HEK293 (cell line): ENCODE data around the gene CCL28.
"Not testable (repeated sequence)": the region's sequence is repeated elsewhere in the genome, so short reads cannot be mapped to it uniquely, and the experiment has no call there.

ENCODE experiments used
- CTCF ChIA-PET: fragments of 350-600 bp; formaldehyde crosslinking; extraction: SDS; loops from one replicate; lab custom pipeline; 2021; ENCODE audit warnings: antibody characterized with exemption; lab: Yijun Ruan, JAX
- POLR2A ChIA-PET: fragments of 300-600 bp; formaldehyde crosslinking; extraction: SDS; loops from one replicate; lab custom pipeline; 2020; ENCODE audit warnings: antibody characterized with exemption, inconsistent platforms; lab: Yijun Ruan, JAX
- H3K27ac ChIP-seq: fragments of 200-500 bp; sonication (Bioruptor generic); 2 replicates; pipeline ENCODE4 v1.5.1; 2014; ENCODE audit warnings: low read depth, low read length, control low read depth, inconsistent platforms; ENCODE audit errors: extremely low read depth
- H3K36me3 ChIP-seq, 2 experiments: fragments of 200-500 bp in 1 of 2; sonication (Bioruptor generic) in 1 of 2; 1 replicate in 1 of 2; 2 replicates in 1 of 2; pipeline ENCODE4 v1.5.1; 2014 to 2017; ENCODE audit warnings: inconsistent platforms in 2 of 2, low read length in 2 of 2; ENCODE audit not compliant: control insufficient read depth in 2 of 2, insufficient read depth in 1 of 2
- H3K4me1 ChIP-seq: fragments of 200-500 bp; sonication (Bioruptor generic); 2 replicates; pipeline ENCODE4 v1.5.1; 2014; ENCODE audit warnings: mild to moderate bottlenecking, low read length, inconsistent platforms; ENCODE audit not compliant: control insufficient read depth, insufficient read depth
- H3K4me3 ChIP-seq: 2 replicates; pipeline ENCODE4 v1.5.1; 2011; ENCODE audit warnings: low read depth, mild to moderate bottlenecking, control low read depth, low read length, moderate library complexity
- H3K9me3 ChIP-seq: fragments of 200-500 bp; sonication (Bioruptor generic); 2 replicates; pipeline ENCODE4 v1.5.1; 2014; ENCODE audit warnings: low read depth, low read length, inconsistent platforms; ENCODE audit not compliant: control insufficient read depth, insufficient read depth
- BCL11B ChIP-seq: fragments of 450-650 bp; formaldehyde crosslinking; IDR thresholded peaks from 2 replicates; pipeline ENCODE4 v1.5.1; 2016; ENCODE audit warnings: low read depth, missing biosample characterization, missing genetic modification characterization
- GLI4 ChIP-seq: fragments of 450-650 bp; formaldehyde crosslinking; IDR thresholded peaks from 2 replicates; pipeline ENCODE4 v1.5.1; 2016; ENCODE audit warnings: missing biosample characterization, missing genetic modification characterization
- MYNN ChIP-seq: fragments of 450-650 bp; formaldehyde crosslinking; IDR thresholded peaks from 2 replicates; pipeline ENCODE4 v1.5.1; 2016; ENCODE audit warnings: missing biosample characterization, missing genetic modification characterization, borderline replicate concordance
- TSHZ1 ChIP-seq: fragments of 450-650 bp; formaldehyde crosslinking; IDR thresholded peaks from 2 replicates; pipeline ENCODE4 v1.5.1; 2016; ENCODE audit warnings: missing biosample characterization, missing genetic modification characterization, borderline replicate concordance
- ZFP41 ChIP-seq: fragments of 450-650 bp; formaldehyde crosslinking; IDR thresholded peaks from 2 replicates; pipeline ENCODE4 v1.5.1; 2016; ENCODE audit warnings: missing biosample characterization, missing genetic modification characterization, borderline replicate concordance
- ZNF146 ChIP-seq: fragments of 450-650 bp; formaldehyde crosslinking; IDR thresholded peaks from 2 replicates; pipeline ENCODE4 v1.5.1; 2016; ENCODE audit warnings: missing biosample characterization, missing genetic modification characterization
- ZNF157 ChIP-seq: fragments of 450-650 bp; formaldehyde crosslinking; IDR thresholded peaks from 2 replicates; pipeline ENCODE4 v1.5.1; 2016; ENCODE audit warnings: missing biosample characterization, missing genetic modification characterization
- ZNF169 ChIP-seq: fragments of 450-650 bp; formaldehyde crosslinking; IDR thresholded peaks from 2 replicates; pipeline ENCODE4 v1.5.1; 2016; ENCODE audit warnings: missing biosample characterization, missing genetic modification characterization
- ZNF239 ChIP-seq: fragments of 450-650 bp; formaldehyde crosslinking; IDR thresholded peaks from 2 replicates; pipeline ENCODE4 v1.5.1; 2016; ENCODE audit warnings: missing biosample characterization, missing genetic modification characterization
- ZNF24 ChIP-seq: fragments of 450-650 bp; formaldehyde crosslinking; IDR thresholded peaks from 2 replicates; pipeline ENCODE4 v1.5.1; 2016; ENCODE audit warnings: missing biosample characterization, missing genetic modification characterization
- ZNF274 ChIP-seq, 2 experiments: fragments of 200-500 bp in 1 of 2; fragments of 450-650 bp in 1 of 2; sonication (Bioruptor generic) in 1 of 2; formaldehyde crosslinking in 1 of 2; IDR thresholded peaks; 2 replicates each; pipeline versions ENCODE4 v1.5.1 to v1.6.1; 2014 to 2016; ENCODE audit warnings: borderline replicate concordance in 1 of 2, inconsistent platforms in 1 of 2, low read length in 1 of 2, missing biosample characterization in 1 of 2, missing genetic modification characterization in 1 of 2
- ZNF600 ChIP-seq: fragments of 450-650 bp; formaldehyde crosslinking; IDR thresholded peaks from 2 replicates; pipeline ENCODE4 v1.5.1; 2016; ENCODE audit warnings: missing biosample characterization, missing genetic modification characterization
- ZNF624 ChIP-seq: fragments of 450-650 bp; formaldehyde crosslinking; IDR thresholded peaks from 2 replicates; pipeline ENCODE4 v1.5.1; 2017; ENCODE audit warnings: missing biosample characterization, missing genetic modification characterization
- ZNF692 ChIP-seq: fragments of 450-650 bp; formaldehyde crosslinking; IDR thresholded peaks from 2 replicates; pipeline ENCODE4 v1.5.1; 2016; ENCODE audit warnings: missing biosample characterization, missing genetic modification characterization

The CCL28 gene

GRCh38 chr5:43429016-43429415, 16.8 kb upstream of the CCL28 start:
- TF ChIP-seq ZNF157 (tag by site-specific recombination) (no peak), ZNF274 (IDR thresholded peaks at IDR 0.05; ENCODE audit: low read length) (no peak), ZNF274 (tag by site-specific recombination; IDR thresholded peaks at IDR 0.05; ENCODE audit: borderline replicate concordance) (no peak), ZNF146 (no peak), BCL11B (tag by site-specific recombination) (no peak)
- TF ChIP-seq, all 188 proteins: peak for 0
- H3K36me3 ChIP-seq = no peaks in the 10 kb centered on the region
- no peaks in the 10 kb centered on the region for H3K9me3 ChIP-seq
- CTCF ChIA-PET = no interaction called here
- POLR2A ChIA-PET = interaction anchor here (1.7 kb wide), 1 partner anchor 55 kb away, joined by 9 read pairs; the partner anchor contains the start of gene TMEM267
- H3K4me1 ChIP-seq = peaks cover 12% of the 10 kb centered on the region
- H3K4me3 ChIP-seq = no peak overlapping the region
- H3K27ac ChIP-seq = no peak overlapping the region

GRCh38 chr5:43427306-43427705, 15.1 kb upstream of the CCL28 start:
- no peak overlapping the region for H3K4me3 ChIP-seq
- no peak overlapping the region for H3K27ac ChIP-seq
- no peaks in the 10 kb centered on the region for H3K36me3 ChIP-seq
- ChIA-PET CTCF (interaction anchor here (0.7 kb wide), 2 partner anchors 57 to 549 kb away, joined by 3 to 6 read pairs; partner anchors contain the start of gene TMEM267), POLR2A (no interaction called here)
- H3K9me3 ChIP-seq = no peaks in the 10 kb centered on the region
- H3K4me1 ChIP-seq = peaks cover 5% of the 10 kb centered on the region
- TF ChIP-seq GLI4 (tag by site-specific recombination) = no peak
- no peak for TF ChIP-seq TSHZ1 (tag by site-specific recombination)
- no peak for TF ChIP-seq ZFP41 (tag by site-specific recombination)
- no peak for TF ChIP-seq ZNF24 (tag by site-specific recombination)
- no peak for TF ChIP-seq ZNF692 (tag by site-specific recombination)
- no peak for TF ChIP-seq ZNF239
- TF ChIP-seq ZNF600 (tag by site-specific recombination) = no peak
- no peak for TF ChIP-seq MYNN (tag by site-specific recombination)
- TF ChIP-seq ZNF624 (tag by site-specific recombination) = no peak
- TF ChIP-seq, all 188 proteins: peak for 0

- no peak overlapping the region for H3K27ac ChIP-seq
- CTCF ChIA-PET = interaction anchor here (1.0 to 1.3 kb wide), 3 partner anchors 24 to 201 kb away, joined by 3 to 4 read pairs (median 3); no protein-coding TSS in a partner anchor
- POLR2A ChIA-PET = no interaction called here
- H3K4me1 ChIP-seq = peaks cover 10% of the 10 kb centered on the region; the same call in 1 of the 2 replicates
- no peak for TF ChIP-seq ZNF169
- no peaks in the 10 kb centered on the region for H3K9me3 ChIP-seq
- H3K4me3 ChIP-seq = no peak overlapping the region
- H3K36me3 ChIP-seq = no peaks in the 10 kb centered on the region
These were observed 13.8 kb upstream of the CCL28 start for GRCh38 chr5:43425983-43426382.

- H3K27ac ChIP-seq, CTCF ChIA-PET, H3K36me3 ChIP-seq, H3K9me3 ChIP-seq, POLR2A ChIA-PET, H3K4me3 ChIP-seq: not testable (repeated sequence)
- H3K4me1 ChIP-seq = peaks cover 10% of the 10 kb centered on the region; the same call in 1 of the 2 replicates
These were observed 10.9 kb upstream of the CCL28 start for GRCh38 chr5:43423086-43423485.
